Cardiac fibroblast (primary cell): ENCODE measurements around the gene SMAD4.

Experiments
- DNase-seq, 2 donors: peaks; one replicate each; pipeline versions ENCODE4 v3.0.0 to v3.0.0-alpha.2; 2010; ENCODE audit warnings: low read depth in 2 of 2
- H3K4me3 ChIP-seq, 2 donors: replicated peaks in 1 of 2; 1 replicate in 1 of 2; 2 replicates in 1 of 2; pipeline ENCODE4 v1.5.1; 2011; ENCODE audit warnings: low read depth in 2 of 2, low read length in 2 of 2, mild to moderate bottlenecking in 2 of 2, moderate library complexity in 1 of 2
- CTCF ChIP-seq: IDR thresholded peaks from one replicate; pipeline ENCODE4 v1.5.1; 2011; ENCODE audit warnings: low read depth, mild to moderate bottlenecking, low read length, inconsistent platforms

The SMAD4 gene

GRCh38 chr18:51049137-51049536, 19.1 kb downstream of the SMAD4 start:
- no peak for DNase-seq
- H3K4me3 ChIP-seq: no peak overlapping the region
- no peak for TF ChIP-seq CTCF

GRCh38 chr18:51051105-51051712, 21.2 kb downstream of the SMAD4 start:
- no peak overlapping the region for H3K4me3 ChIP-seq
- TF ChIP-seq CTCF: peak; percentile 86
- peak; percentile 73 to 75 for DNase-seq

- H3K4me3 ChIP-seq: no peak overlapping the region
- no peak for DNase-seq
- no peak for TF ChIP-seq CTCF
Observed at GRCh38 chr18:51053814-51054213, 23.8 kb downstream of the SMAD4 start.

- TF ChIP-seq CTCF: no peak
- DNase-seq: peak in 1 of 2 donors; percentile 33
- H3K4me3 ChIP-seq: no peak overlapping the region
Observed at GRCh38 chr18:51054764-51055163, 24.8 kb downstream of the SMAD4 start.

- no peak for TF ChIP-seq CTCF
Observed at GRCh38 chr18:51059969-51060368, 30.0 kb downstream of the SMAD4 start.

GRCh38 chr18:51064256-51064655, 34.2 kb downstream of the SMAD4 start:
- no peak for TF ChIP-seq CTCF
- no peak overlapping the region for H3K4me3 ChIP-seq
- DNase-seq: no peak

More at GRCh38 chr18:51059969-51060368, 30.0 kb downstream of the SMAD4 start:
- H3K4me3 ChIP-seq: no peak overlapping the region
- DNase-seq: no peak

GRCh38 chr18:51066273-51066672, 36.3 kb downstream of the SMAD4 start:
- no peak for TF ChIP-seq CTCF
- H3K4me3 ChIP-seq: no peak overlapping the region
- peak; percentile 57 to 59 for DNase-seq
